Stimulated activated naive CD8-positive, alpha-beta T cell treated with anti-CD3 and anti-CD28 coated beads, Interleukin-15, amount 100 ng/mL, for 72 hours (primary cell): Measurements from ENCODE around the gene YAE1.
A peak's percentile ranks its signal among the peaks of the same experiment; 100 is the strongest.
"Not testable (repeated sequence)": the region's sequence is repeated elsewhere in the genome, so short reads cannot be mapped to it uniquely, and the experiment has no call there.

Source experiments
- ATAC-seq: fragments of 150-1000 bp; cut with Tn5 transposase; 2 replicates; pipeline ENCODE4 v1.10.0; 2021; ENCODE audit warnings: mild to moderate bottlenecking, moderate library complexity
- DNase-seq, 2 donors: peaks; one replicate each; pipeline ENCODE4 v3.0.0; 2021 to 2022
- H3K27ac Mint-ChIP-seq, 2 donors: one replicate each; pipeline ENCODE4 v1.8.0; 2022; ENCODE audit warnings: mild to moderate bottlenecking in 2 of 2, mixed read lengths in 2 of 2, moderate library complexity in 2 of 2
- H3K27me3 Mint-ChIP-seq: one replicate; pipeline ENCODE4 v1.8.0; 2022; ENCODE audit warnings: mixed read lengths
- H3K4me1 Mint-ChIP-seq: one replicate; pipeline ENCODE4 v1.8.0; 2022; ENCODE audit warnings: mild to moderate bottlenecking, mixed read lengths
- H3K4me3 Mint-ChIP-seq, 2 donors: one replicate each; pipeline ENCODE4 v1.8.0; 2022; ENCODE audit warnings: mild to moderate bottlenecking in 2 of 2, mixed read lengths in 2 of 2, moderate library complexity in 1 of 2
- H3K9me3 Mint-ChIP-seq, 2 donors: one replicate each; pipeline ENCODE4 v1.8.0; 2022; ENCODE audit warnings: mixed read lengths in 2 of 2

YAE1 gene

DNA sequence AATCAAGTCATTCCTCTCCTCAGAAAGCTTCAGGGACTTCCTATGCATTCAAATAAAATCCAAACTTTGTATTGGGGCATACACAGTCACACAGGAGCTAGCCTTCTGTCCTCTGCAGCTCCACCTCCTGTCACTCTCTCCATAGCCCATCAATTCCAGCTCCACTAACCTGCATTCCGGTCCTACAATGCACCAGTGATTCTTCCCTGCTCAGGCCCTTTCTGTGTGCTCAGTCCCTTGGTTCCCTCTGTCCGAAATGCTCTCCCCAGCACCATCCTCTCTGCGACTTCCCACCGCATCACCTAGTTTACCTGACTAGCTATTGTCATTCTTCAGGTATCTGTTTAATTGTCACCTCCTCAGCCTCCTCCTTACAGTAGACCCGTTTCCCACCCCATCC lies 26.4 kb upstream of the YAE1 start:
- DNase-seq (no peak), ATAC-seq (no peak)
- H3K9me3 Mint-ChIP-seq, result no peaks in the 10 kb centered on the region
- peaks cover 16% of the 10 kb centered on the region for H3K27me3 Mint-ChIP-seq
- H3K4me1 Mint-ChIP-seq, result no peaks in the 10 kb centered on the region
- no peak overlapping the region for H3K4me3 Mint-ChIP-seq
- peak overlapping the region in 1 of 2 donors; percentile 86 for H3K27ac Mint-ChIP-seq

DNA sequence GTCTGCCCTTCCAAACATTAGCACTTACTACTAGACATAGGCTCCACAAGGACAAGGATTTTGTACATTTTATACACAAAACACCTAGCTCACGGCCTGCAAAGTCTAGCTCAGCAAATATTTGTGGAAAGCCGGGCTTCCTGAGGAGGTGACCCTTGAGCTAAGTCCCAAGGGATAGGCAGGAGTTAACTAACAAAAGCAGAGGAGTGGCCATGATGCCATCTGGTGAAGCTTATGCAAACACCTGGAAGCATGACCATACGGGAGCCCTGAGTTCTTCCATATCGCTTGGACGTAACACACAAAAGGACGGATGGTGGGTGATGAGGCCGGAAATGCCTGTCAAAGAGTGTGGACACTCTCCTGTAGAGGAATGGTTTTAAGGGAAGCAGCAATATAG lies 25.9 kb upstream of the YAE1 start:
- ATAC-seq (no peak), DNase-seq (no peak)
- Mint-ChIP-seq H3K4me1 (no peaks in the 10 kb centered on the region), H3K4me3 (no peak overlapping the region), H3K27me3 (peaks cover 16% of the 10 kb centered on the region), H3K27ac (no peak overlapping the region), H3K9me3 (no peaks in the 10 kb centered on the region)

DNA sequence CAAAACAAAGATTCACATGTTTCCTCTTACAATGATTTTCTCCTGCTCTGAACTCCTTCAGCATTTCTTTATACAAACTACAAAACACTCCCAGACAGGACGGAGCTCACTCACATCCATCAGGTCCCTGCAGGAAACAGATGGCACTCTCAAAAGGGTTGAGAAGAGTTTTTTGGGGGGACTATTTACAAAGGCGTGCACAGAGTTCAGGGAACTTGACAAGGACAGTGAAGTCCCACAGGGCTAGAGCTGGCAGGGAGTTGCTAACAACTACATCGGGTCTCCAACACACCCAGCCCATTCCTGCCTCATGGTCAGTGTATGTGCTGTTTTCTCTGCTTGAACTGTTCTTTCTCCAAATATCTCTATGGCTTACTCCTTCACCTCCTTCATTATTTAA lies 24.7 kb upstream of the YAE1 start:
- Mint-ChIP-seq H3K27ac (peak overlapping the region in 1 of 2 donors; percentile 77), H3K4me1 (no peaks in the 10 kb centered on the region), H3K27me3 (peaks cover 8% of the 10 kb centered on the region), H3K4me3 (no peak overlapping the region), H3K9me3 (no peaks in the 10 kb centered on the region)
- DNase-seq (no peak), ATAC-seq (no peak)

DNA sequence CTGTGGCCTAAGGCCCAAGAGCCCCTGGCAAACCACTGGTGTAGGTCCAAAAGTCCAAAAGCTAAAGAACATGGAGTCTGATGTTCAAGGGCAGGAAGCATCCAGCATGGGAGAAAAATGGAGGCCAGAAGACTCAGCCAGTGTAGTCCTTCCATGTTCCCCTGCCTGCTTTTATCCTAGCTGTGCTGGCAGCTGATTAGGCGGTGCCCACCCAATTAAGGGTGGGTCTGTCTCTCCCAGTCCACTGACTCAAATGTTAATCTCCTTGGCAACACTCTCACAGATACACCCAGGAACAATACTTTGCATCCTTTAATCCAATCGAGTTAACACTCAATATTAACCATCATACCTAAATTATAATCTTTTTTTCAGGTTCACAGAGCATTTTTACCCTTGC lies 21.4 kb upstream of the YAE1 start:
- not testable (repeated sequence) for ATAC-seq, H3K27ac Mint-ChIP-seq, H3K4me1 Mint-ChIP-seq, H3K27me3 Mint-ChIP-seq, DNase-seq, H3K4me3 Mint-ChIP-seq
- H3K9me3 Mint-ChIP-seq, result peaks cover 17 to 22% of the 10 kb centered on the region in 2 donors

DNA sequence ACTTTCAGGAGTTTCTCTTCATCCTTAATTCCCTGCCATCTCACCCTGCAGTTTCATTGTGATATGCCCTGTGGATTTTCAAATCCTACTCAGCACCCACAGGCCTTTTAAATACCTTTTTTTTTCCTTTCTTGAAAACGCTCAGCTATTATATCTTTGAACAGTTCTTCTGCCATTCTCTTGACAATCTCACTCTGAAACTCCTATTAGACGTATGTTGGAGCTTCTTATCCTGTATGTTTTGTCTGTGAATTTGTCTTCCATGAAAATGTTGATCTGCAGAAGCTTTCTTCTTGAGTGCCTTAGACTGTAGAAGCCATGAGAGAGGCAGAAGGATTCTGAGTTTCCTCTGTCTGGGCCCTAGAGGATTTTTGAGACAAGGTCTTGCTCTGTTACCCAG lies 18.9 kb upstream of the YAE1 start:
- Mint-ChIP-seq H3K27me3 (no peaks in the 10 kb centered on the region), H3K4me1 (no peaks in the 10 kb centered on the region), H3K4me3 (no peak overlapping the region), H3K27ac (peak overlapping the region in 1 of 2 donors; percentile 21), H3K9me3 (peaks cover 17 to 22% of the 10 kb centered on the region in 2 donors)
- DNase-seq (no peak), ATAC-seq (no peak)

DNA sequence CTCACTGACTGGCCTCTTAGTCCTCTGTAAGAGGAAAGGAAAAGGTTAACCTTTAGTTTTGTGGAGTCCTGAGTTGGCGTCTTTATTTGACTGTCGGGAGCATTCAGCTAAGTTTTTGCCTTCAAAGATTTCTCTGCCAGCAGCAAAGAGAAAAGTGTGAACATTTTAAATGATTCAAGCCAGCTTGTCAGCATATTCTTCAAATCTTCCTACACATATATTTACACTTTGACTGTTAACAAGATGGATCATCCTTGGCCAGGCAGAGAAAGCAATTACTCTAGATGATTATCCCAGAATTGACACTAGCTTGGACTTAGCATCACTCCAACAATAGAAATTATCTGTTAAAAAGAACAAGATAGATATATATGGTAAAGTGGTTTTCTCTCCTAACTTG lies 15.8 kb upstream of the YAE1 start:
- ATAC-seq (no peak), DNase-seq (no peak)
- H3K9me3 Mint-ChIP-seq, result peaks cover 17 to 22% of the 10 kb centered on the region in 2 donors
- H3K4me3 Mint-ChIP-seq, result no peak overlapping the region
- H3K27me3 Mint-ChIP-seq, result peaks cover 7% of the 10 kb centered on the region
- H3K4me1 Mint-ChIP-seq, result no peaks in the 10 kb centered on the region
- no peak overlapping the region for H3K27ac Mint-ChIP-seq

DNA sequence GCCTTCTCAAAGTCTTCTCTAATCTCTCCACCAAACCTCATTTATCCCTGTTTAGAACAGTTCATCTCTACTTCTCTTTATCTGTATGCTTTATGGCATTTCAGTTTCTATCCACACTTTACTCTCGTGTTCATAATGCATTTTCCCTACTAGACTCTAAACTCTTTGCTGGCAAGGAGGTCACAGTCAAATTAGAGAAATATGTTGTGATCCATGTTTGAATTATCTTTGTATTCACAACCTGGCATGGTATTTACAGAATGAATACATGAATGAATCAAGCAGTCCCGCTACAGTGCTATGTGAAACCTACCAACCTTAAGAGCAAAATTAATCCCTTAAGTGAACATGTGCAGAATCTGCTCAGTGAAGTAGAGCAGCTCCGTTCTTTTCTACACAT lies 12.8 kb upstream of the YAE1 start:
- H3K4me3 Mint-ChIP-seq, result no peak overlapping the region
- H3K4me1 Mint-ChIP-seq, result no peaks in the 10 kb centered on the region
- no peak overlapping the region for H3K27ac Mint-ChIP-seq
- ATAC-seq (no peak), DNase-seq (no peak)
- peaks cover 4 to 5% of the 10 kb centered on the region in 2 donors for H3K9me3 Mint-ChIP-seq
- peaks cover 7% of the 10 kb centered on the region for H3K27me3 Mint-ChIP-seq

DNA sequence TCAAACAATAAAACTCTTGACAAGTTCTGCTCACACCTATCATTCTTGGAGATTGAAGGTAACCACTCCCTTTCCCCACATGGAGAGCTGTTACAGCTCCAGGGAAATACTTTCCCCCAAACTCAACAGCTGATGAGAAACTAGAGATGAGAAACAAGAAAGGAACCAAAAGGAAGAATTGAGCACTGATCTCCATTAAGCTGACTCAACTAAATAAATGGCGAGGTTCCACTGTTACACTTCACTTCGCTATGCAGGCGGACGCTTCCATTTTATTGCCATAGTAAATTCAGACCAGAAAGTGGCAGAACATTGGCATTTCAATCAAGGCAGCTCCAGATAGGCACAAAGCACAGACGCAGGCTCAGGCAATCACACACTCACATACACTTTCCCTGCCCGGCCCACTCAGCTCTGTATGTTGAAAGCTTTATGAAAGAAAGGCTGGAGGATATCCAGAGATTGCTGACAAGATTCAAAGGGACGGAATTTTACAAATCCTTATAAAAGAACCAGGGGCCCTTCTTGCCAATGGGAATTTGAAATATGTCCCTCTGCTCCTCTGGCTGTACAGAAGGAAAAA lies 11.5 kb upstream of the YAE1 start:
- Mint-ChIP-seq H3K27me3 (peaks cover 7% of the 10 kb centered on the region), H3K27ac (no peak overlapping the region), H3K4me1 (no peaks in the 10 kb centered on the region), H3K9me3 (no peaks in the 10 kb centered on the region), H3K4me3 (no peak overlapping the region)
- ATAC-seq (no peak), DNase-seq (no peak)

DNA sequence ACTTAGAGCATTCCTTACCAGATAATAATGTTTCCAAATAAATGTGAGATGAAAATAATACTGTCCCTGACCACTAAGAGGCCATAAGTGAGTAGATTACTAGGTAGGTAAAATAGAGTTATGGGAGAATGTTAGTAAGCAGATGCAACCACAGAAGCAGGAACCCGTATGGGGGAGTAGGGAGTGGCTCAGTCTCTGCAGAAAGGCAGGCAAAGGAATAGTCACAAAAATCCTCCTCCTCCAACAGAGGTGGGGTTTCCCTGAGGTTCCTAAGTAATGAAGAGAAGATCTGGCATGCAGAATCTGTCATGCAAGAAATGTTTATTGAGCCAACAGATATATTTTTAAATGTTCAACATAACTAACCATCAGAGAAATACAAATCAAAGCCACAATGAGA lies 9.0 kb upstream of the YAE1 start:
- ATAC-seq (no peak), DNase-seq (no peak)
- Mint-ChIP-seq H3K4me1 (no peaks in the 10 kb centered on the region), H3K9me3 (no peaks in the 10 kb centered on the region), H3K4me3 (no peak overlapping the region), H3K27ac (peak overlapping the region in 1 of 2 donors; percentile 28), H3K27me3 (peaks cover 7% of the 10 kb centered on the region)

DNA sequence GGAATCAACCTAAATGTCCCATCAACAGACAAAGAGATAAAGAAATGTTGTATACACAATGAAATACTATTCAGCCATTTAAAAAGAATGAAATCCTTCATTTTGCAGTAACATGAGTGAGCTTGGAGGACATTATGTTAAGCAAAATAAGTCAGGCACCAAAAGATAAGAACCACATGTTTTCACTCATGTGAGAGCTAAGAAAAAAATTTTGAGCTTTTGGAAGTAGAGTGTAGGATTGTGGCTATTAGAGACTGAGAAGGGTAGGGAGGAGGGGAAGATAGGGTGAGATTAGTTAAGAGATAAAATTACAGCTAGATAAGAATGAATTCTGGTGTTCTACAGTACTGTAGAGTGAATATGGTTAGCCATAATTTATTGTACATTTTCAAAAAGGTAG lies 8.3 kb upstream of the YAE1 start:
- no peak overlapping the region for H3K4me3 Mint-ChIP-seq
- H3K4me1 Mint-ChIP-seq, result no peaks in the 10 kb centered on the region
- DNase-seq (no peak), ATAC-seq (no peak)
- H3K27ac Mint-ChIP-seq, result no peak overlapping the region
- no peaks in the 10 kb centered on the region for H3K9me3 Mint-ChIP-seq
- peaks cover 7% of the 10 kb centered on the region for H3K27me3 Mint-ChIP-seq

DNA sequence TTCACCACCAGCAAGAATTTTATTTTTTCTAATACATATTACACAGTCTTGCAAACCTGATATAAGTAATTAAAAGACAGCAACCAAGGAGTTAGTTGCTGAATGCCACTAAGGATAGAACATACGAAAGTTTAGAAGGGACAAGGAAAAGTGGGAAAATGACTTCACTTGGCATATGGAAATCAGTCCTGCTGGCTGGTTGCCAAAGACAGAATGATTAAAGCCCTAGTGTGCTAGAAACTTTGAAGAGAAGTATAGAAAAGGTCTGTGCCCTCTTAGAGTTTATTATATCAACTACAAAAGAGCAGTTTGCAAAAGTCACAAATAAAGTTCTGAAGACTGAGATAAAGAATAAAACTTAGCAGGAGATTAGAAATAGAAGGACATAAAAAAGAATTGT lies 5.8 kb upstream of the YAE1 start:
- DNase-seq (no peak), ATAC-seq (no peak)
- Mint-ChIP-seq H3K27ac (no peak overlapping the region), H3K9me3 (no peaks in the 10 kb centered on the region), H3K4me1 (peaks cover 1% of the 10 kb centered on the region), H3K27me3 (no peaks in the 10 kb centered on the region), H3K4me3 (no peak overlapping the region)

DNA sequence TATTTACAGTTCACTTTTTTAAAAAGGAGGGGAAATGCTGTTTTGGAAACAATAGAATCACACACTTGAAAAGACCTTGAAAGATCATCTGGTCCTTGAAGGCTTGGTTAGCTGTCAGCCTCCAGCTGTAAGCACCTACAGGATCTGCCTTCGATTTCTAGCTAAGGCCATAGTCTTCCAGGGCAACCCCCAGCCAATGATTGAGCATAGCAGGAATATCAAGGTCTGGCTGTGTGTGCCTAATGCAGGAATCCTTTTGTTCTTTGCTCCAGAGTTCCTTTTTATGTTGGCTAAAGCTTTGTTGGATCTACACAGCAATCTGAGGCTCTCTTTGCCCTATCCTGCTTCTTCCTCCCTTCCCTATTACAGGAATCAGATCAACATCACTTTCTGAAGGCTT lies 5.2 kb upstream of the YAE1 start:
- DNase-seq, result no peak
- ATAC-seq, result no peak
- peaks cover 6% of the 10 kb centered on the region for H3K4me1 Mint-ChIP-seq
- no peaks in the 10 kb centered on the region for H3K9me3 Mint-ChIP-seq
- no peak overlapping the region for H3K27ac Mint-ChIP-seq
- H3K27me3 Mint-ChIP-seq, result no peaks in the 10 kb centered on the region
- H3K4me3 Mint-ChIP-seq, result no peak overlapping the region

DNA sequence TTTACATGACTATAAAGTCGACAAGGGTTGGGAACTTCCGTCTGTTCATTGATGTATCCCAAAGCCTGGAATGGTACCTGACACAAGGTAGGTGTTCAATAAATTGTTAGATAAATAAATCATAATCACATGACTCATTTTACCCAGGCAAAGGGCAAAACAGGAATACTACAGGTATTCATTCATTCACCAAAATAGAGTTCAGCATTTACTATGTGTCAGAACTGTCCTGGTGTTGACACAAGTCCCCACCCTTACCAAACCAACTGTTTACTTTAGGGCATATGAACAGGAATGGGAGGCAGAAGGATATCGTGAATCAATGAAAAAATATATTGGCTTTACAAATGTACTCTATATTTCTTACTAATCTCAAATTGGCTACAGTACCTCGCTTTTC lies 666 bp upstream of the YAE1 start:
- peak overlapping the region; percentile 98 to 100 for H3K4me3 Mint-ChIP-seq
- ATAC-seq, result no peak
- H3K9me3 Mint-ChIP-seq, result no peaks in the 10 kb centered on the region
- peak overlapping the region; percentile 96 to 99 for H3K27ac Mint-ChIP-seq
- H3K4me1 Mint-ChIP-seq, result peaks cover 21% of the 10 kb centered on the region
- no peak for DNase-seq
- no peaks in the 10 kb centered on the region for H3K27me3 Mint-ChIP-seq

DNA sequence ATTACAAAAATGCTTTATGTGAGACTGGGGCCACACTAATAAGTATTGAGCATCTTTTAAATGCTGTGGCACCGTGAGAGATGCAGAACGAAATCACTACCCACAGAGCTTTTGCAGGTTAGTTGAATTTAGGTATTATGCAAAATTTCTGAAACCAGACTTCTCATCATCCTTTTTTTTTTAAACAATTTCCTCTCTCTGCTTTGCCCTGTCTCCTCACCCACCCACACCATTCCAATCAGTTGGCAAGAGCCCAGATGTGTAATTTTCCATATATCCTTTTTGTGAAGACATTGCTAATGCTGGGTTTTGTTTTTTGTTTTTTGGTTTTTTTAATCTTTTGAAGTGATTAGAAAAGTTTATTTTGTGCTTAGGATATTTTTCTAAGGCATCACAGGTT lies 1.1 kb downstream of the YAE1 start:
- no peak for ATAC-seq
- no peaks in the 10 kb centered on the region for H3K27me3 Mint-ChIP-seq
- H3K4me1 Mint-ChIP-seq, result peaks cover 21% of the 10 kb centered on the region
- peak overlapping the region; percentile 98 to 100 for H3K4me3 Mint-ChIP-seq
- no peaks in the 10 kb centered on the region for H3K9me3 Mint-ChIP-seq
- H3K27ac Mint-ChIP-seq, result no peak overlapping the region
- DNase-seq, result no peak

DNA sequence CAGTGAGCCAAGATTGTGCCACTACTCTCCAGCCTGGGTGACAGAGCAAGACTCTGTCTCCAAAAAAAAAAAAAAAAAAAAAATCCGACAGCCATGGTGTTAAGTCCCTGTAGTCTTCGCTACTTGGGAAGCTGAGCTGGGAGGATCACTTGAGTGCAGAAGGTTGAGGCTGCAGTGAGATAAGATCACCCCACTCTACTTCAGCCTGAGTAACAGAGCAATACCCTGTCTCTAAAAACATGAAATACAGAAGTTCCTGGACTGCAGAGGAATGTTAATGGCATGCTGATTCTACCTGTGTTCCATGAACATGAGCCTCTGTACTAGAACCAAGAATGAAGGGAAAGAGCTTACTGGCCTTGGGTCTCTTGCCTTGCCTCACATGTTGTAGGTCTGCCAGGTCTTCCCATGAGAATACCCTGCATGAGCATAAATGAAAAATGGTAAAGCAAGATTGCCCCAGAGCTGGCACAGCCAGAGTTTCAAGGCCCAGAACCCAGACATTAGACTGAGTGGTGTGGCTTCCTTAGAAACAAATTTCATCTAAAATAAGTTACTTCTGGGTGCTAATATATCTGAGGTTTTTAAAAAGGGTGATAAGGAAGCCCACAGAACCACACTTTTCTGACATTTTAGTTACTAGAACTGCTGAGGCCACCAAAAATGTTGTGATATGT lies 8.6 kb downstream of the YAE1 start:
- Mint-ChIP-seq H3K4me1 (peaks cover 3% of the 10 kb centered on the region), H3K4me3 (no peak overlapping the region), H3K9me3 (no peaks in the 10 kb centered on the region), H3K27ac (no peak overlapping the region), H3K27me3 (no peaks in the 10 kb centered on the region)
- no peak for DNase-seq
- ATAC-seq, result no peak

DNA sequence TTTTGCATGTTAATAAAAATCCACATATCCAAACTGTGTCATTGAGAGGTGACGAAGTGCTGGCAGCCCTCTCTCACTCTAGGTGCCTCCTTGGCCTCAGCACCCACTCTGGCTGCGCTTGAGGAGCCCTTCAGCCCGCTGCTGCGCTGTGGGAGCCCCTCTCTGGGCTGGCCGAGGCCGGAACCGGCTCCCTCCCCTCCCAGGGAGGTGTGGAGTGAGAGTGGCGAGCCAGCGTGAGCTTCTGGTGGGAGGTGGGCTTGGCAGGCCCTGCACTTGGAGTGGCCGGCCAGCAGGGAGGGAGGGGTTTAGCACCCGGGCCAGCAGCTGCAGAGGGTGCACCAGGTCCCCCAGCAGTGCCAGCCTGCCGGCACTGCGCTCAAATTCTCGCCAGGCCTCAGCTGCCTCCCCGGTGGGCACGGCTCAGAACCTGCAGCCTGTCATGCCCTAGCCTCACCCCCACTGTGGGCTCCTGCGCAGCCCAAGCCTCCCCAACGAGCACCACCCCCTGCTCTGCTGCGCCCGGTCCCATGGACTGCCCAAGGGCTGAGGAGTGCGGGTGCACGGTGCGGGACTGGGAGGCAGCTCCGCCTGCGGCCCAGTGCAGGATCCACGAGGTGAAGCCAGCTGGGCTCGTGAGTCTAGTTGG lies 11.1 kb downstream of the YAE1 start:
- H3K9me3 Mint-ChIP-seq, result no peaks in the 10 kb centered on the region
- no peak overlapping the region for H3K27ac Mint-ChIP-seq

More for the DNA sequence above, 11.1 kb downstream of the YAE1 start:
- no peak for DNase-seq
- H3K4me1 Mint-ChIP-seq, result peaks cover 12% of the 10 kb centered on the region
- ATAC-seq, result peak; percentile 23
- H3K4me3 Mint-ChIP-seq, result no peak overlapping the region
- H3K27me3 Mint-ChIP-seq, result no peaks in the 10 kb centered on the region
